Transverse colon (tissue), 4 donors: ENCODE measurements around the gene MRPL16. TPM values are rescaled to one million over a fixed set of nuclear protein-coding genes. Genes with fewer than 3 reads are reported as not detected.

Experiments
- DNase-seq: peaks from one replicate; pipeline ENCODE4 v3.0.0-alpha.2; 2019
- H3K27ac ChIP-seq, 4 donors: fragments of 200-600 bp; sonication (generic); 2 replicates each; pipeline ENCODE4 v1.5.1; 2016 to 2018; ENCODE audit warnings: inconsistent platforms in 4 of 4
- H3K27me3 ChIP-seq: fragments of 200-600 bp; sonication (generic); 2 replicates; pipeline ENCODE4 v1.5.1; 2017; ENCODE audit warnings: inconsistent platforms
- H3K36me3 ChIP-seq, 4 donors: fragments of 200-600 bp; sonication (generic); 2 replicates each; pipeline ENCODE4 v1.5.1; 2017 to 2019; ENCODE audit warnings: inconsistent platforms in 4 of 4
- H3K4me1 ChIP-seq, 4 donors: fragments of 200-600 bp; sonication (generic); 2 replicates each; pipeline ENCODE4 v1.5.1; 2017 to 2020; ENCODE audit warnings: inconsistent platforms in 4 of 4
- H3K4me3 ChIP-seq, 4 donors: fragments of 200-600 bp; sonication (generic); 1 replicate in 1 of 4; 2 replicates in 3 of 4; pipeline versions ENCODE4 v1.5.1 to v1.6.1; 2017 to 2019; ENCODE audit warnings: inconsistent platforms in 4 of 4
- H3K9me3 ChIP-seq, 2 donors: fragments of 200-600 bp; sonication (generic); 2 replicates each; pipeline ENCODE4 v1.5.1; 2017 to 2019; ENCODE audit warnings: inconsistent platforms in 2 of 2
- CTCF ChIP-seq, 5 experiments: fragments of 200-600 bp in 3 of 5; fragments of 450-650 bp in 2 of 5; sonication (generic) in 3 of 5; IDR thresholded peaks; 1 replicate in 2 of 5; 2 replicates in 3 of 5; pipeline ENCODE4 v1.5.1; 2016 to 2017; ENCODE audit warnings: antibody characterized with exemption in 5 of 5, inconsistent platforms in 3 of 5, mild to moderate bottlenecking in 2 of 5, moderate library complexity in 1 of 5
- EP300 ChIP-seq: sonication (generic); formaldehyde crosslinking; IDR thresholded peaks from one replicate; pipeline ENCODE4 v1.6.1; 2017; ENCODE audit warnings: antibody characterized with exemption, low read depth
- POLR2A ChIP-seq: fragments of 450-650 bp; IDR thresholded peaks from one replicate; pipeline ENCODE4 v1.6.1; 2016; ENCODE audit warnings: antibody characterized with exemption, mild to moderate bottlenecking, moderate library complexity
- POLR2AphosphoS5 ChIP-seq, 3 donors: sonication (generic); formaldehyde crosslinking; IDR thresholded peaks; one replicate each; pipeline ENCODE4 v1.6.1; 2016; ENCODE audit warnings: antibody characterized with exemption in 3 of 3
- WGBS, 2 donors: methylation state at CpG; one replicate each; pipeline ENCODE4 v1.1.5; 2018; ENCODE audit warnings: low coverage in 1 of 2; 5-methylcytosine and 5-hydroxymethylcytosine counted together
- in situ Hi-C, 4 donors: fragments of 200-750 bp; cut with MboI; loops; one replicate each; pipeline versions ENCODE4 v1.15.0 to v1.15.1; 2017; ENCODE audit warnings: low sequenced_read_pairs in 3 of 4, low pct_ligation_motif_present in 1 of 4, low pct_unique_long_range_greater_than_20kb in 1 of 4
- intact Hi-C: fragments of 100-400 bp; cut with DNase I; formaldehyde crosslinking; loops from one replicate; pipeline ENCODE4 v1.15.1; 2023; ENCODE audit warnings: low total_unique reads
- total RNA-seq, 4 donors: library from RNA; depleted of rRNA; stranded (reverse); fragments of >200 nt; gene quantifications; one replicate each; pipeline ENCODE4 v1.1.0, GENCODE V29; 2016

The MRPL16 gene
- total RNA-seq, 4 donors from 2014 or later: 7.5 to 62.4 (median 37.2) TPM

DNA sequence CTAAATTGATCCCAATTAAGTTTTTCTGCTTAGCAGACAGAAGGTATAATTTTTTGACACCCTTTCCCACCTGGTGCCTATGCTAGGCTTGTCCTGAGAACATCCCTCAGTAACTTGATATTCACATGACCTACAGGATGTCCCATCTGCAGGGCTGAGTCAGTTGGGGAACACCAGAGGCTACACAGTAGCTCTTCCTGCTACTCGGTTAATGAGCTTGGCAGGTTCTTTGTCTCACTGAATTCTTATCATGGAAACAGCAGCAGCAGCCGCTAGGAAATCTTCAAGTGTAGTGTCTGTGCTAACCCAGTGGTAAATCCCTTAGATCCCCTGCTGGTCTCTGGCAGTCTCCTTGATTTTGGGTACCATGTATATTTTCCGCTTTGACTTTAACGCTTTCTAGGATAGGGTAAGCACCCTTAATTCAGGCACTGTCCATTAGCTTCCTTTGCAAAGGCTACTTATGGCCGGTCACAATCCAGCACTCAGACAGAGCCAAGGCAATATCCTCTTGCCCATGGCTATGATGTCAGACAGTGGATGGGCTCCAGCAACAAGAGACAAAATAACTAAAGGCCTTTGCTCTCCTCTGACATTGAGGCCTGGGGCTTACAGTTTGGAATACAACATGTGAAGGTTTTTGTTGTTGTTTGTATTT, 8.5 kb downstream of the MRPL16 start:
- TF ChIP-seq EP300 (no peak), POLR2A (no peak), CTCF (IDR thresholded peaks at IDR 0.05) (no peak), POLR2AphosphoS5 (IDR thresholded peaks at IDR 0.05) (no peak)
- no peaks in the 10 kb centered on the region for H3K9me3 ChIP-seq
- WGBS, 2 donors: 55 to 74% methylated on average over 4 to 5 of the region's 5 CpGs
- in situ Hi-C loops (loop anchor here (5.0 to 25.0 kb wide), 4 partner anchors 45 to 265 kb away; partner anchors contain the start of gene STX3 (in 3 of the 4)), intact Hi-C loops (loop anchor here (5.0 kb wide), 1 partner anchor 45 kb away; the partner anchor contains the start of gene STX3)
- H3K4me3 ChIP-seq: no peak overlapping the region
- peaks cover 4 to 29% (median 12%) of the 10 kb centered on the region in 4 donors for H3K4me1 ChIP-seq
- H3K36me3 ChIP-seq: peaks cover 0 to 20% (median 4%) of the 10 kb centered on the region in 4 donors
- DNase-seq: no peak
- H3K27me3 ChIP-seq: no peaks in the 10 kb centered on the region
- H3K27ac ChIP-seq: no peak overlapping the region

DNA sequence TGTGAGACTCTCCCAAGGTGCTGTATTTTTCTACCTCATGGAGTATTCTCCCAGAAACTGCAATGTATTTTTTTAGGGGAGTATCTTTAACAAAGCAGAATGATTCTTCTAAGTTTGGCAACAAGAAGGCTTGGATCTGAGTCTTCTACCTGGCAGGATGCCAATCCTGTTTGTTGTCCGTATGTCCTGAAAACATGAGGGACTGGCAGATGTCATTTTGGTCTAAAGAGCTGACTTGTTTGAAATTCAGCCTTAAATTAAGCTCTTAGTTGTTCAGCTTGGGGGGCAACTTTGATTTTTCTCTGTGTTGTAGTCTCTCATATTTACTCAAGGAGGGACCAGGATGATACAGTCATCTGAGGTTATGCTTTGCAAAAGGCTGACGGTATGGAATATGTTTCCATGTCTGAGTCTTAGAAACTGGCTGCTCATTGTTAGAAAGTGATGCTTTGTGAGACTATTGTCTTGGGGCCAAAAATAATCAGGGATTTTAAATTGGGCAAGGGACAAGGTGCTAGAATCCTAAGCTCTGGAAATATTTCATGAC, 9.3 kb downstream of the MRPL16 start:
- no peak overlapping the region for H3K4me3 ChIP-seq
- H3K27ac ChIP-seq: peak overlapping the region; percentile 55 to 69 (median 56)
- no peak for DNase-seq
- H3K9me3 ChIP-seq: no peaks in the 10 kb centered on the region
- peaks cover 0 to 16% (median 6%) of the 10 kb centered on the region in 4 donors for H3K36me3 ChIP-seq
- WGBS, 2 donors: 39% methylated on average over 2 of the region's 2 CpGs; no CpG with 5 or more reads in 1 of the 2 donors
- intact Hi-C loops: loop anchor here (5.0 kb wide), 1 partner anchor 44 kb away; the partner anchor contains the start of gene STX3
- H3K27me3 ChIP-seq: no peaks in the 10 kb centered on the region
- TF ChIP-seq EP300: no peak
- no peak for TF ChIP-seq POLR2A
- no peak for TF ChIP-seq POLR2AphosphoS5 (IDR thresholded peaks at IDR 0.05)
- TF ChIP-seq CTCF (IDR thresholded peaks at IDR 0.05): no peak
- H3K4me1 ChIP-seq: peaks cover 4 to 26% (median 12%) of the 10 kb centered on the region in 4 donors
- in situ Hi-C loops: loop anchor here (5.0 to 25.0 kb wide), 4 partner anchors 44 to 264 kb away; partner anchors contain the start of gene STX3 (in 3 of the 4)

GRCh38 chr11:59800390-59801025, 10.1 kb downstream of the MRPL16 start:
- in situ Hi-C loops: loop anchor here (5.0 to 25.0 kb wide), 4 partner anchors 43 to 263 kb away; partner anchors contain the start of gene STX3 (in 3 of the 4)
- Histone ChIP-seq H3K4me3 (no peak overlapping the region), H3K27ac (peak overlapping the region; percentile 55 to 69 (median 56))

More at GRCh38 chr11:59800390-59801025, 10.1 kb downstream of the MRPL16 start:
- peaks cover 0 to 16% (median 7%) of the 10 kb centered on the region in 4 donors for H3K36me3 ChIP-seq
- WGBS, 2 donors: 67 to 68% methylated on average over 4 to 7 of the region's 7 CpGs
- peak; percentile 31 for DNase-seq
- peaks cover 4 to 26% (median 12%) of the 10 kb centered on the region in 4 donors for H3K4me1 ChIP-seq
- H3K9me3 ChIP-seq: no peaks in the 10 kb centered on the region
- no peaks in the 10 kb centered on the region for H3K27me3 ChIP-seq
- intact Hi-C loops: loop anchor here (5.0 kb wide), 1 partner anchor 43 kb away; the partner anchor contains the start of gene STX3
- TF ChIP-seq POLR2A: no peak
- TF ChIP-seq CTCF (IDR thresholded peaks at IDR 0.05): no peak
- no peak for TF ChIP-seq EP300
- TF ChIP-seq POLR2AphosphoS5 (IDR thresholded peaks at IDR 0.05): no peak
